NCI-H2029 treated with DMSO at 0.1 percent for 48 hours (cell line): ENCODE data around the gene RPL29.
"Not testable (repeated sequence)": the region's sequence is repeated elsewhere in the genome, so short reads cannot be mapped to it uniquely, and the experiment has no call there.

Experiments used
- DNase-seq: peaks from one replicate; lab custom pipeline; 2025; lab: John Stamatoyannopoulos, UW

Gene RPL29

GRCh38 chr3:52005571-52005986 lies 9.9 kb upstream of the RPL29 start:
- no peak for DNase-seq

- no peak for DNase-seq
These were observed 9.3 kb upstream of the RPL29 start for GRCh38 chr3:52004906-52005395.

- DNase-seq: no peak
These were observed 8.6 kb upstream of the RPL29 start for GRCh38 chr3:52004163-52004787.

- DNase-seq: no peak
These were observed 7.1 kb upstream of the RPL29 start for GRCh38 chr3:52002748-52003147.

GRCh38 chr3:52001443-52001974 lies 5.8 kb upstream of the RPL29 start:
- DNase-seq: no peak

GRCh38 chr3:51999846-52000245 lies 4.2 kb upstream of the RPL29 start:
- no peak for DNase-seq

- no peak for DNase-seq
These were observed 3.1 kb upstream of the RPL29 start for GRCh38 chr3:51998774-51999173.

- no peak for DNase-seq
These were observed 2.4 kb upstream of the RPL29 start for GRCh38 chr3:51997935-51998596.

- DNase-seq: no peak
These were observed 1.5 kb upstream of the RPL29 start for GRCh38 chr3:51997172-51997571.

GRCh38 chr3:51994530-51994929 lies 1.2 kb downstream of the RPL29 start:
- no peak for DNase-seq

- not testable (repeated sequence) for DNase-seq
These were observed 2.0 kb downstream of the RPL29 start for GRCh38 chr3:51993657-51994056.

- no peak for DNase-seq
These were observed 3.5 kb downstream of the RPL29 start for GRCh38 chr3:51992017-51992682.

- DNase-seq: not testable (repeated sequence)
These were observed 5.2 kb downstream of the RPL29 start for GRCh38 chr3:51990501-51990971.

GRCh38 chr3:51988286-51989146 lies 7.2 kb downstream of the RPL29 start:
- no peak for DNase-seq

GRCh38 chr3:51987568-51987967 lies 8.1 kb downstream of the RPL29 start:
- DNase-seq: no peak

GRCh38 chr3:51986010-51986947 lies 9.4 kb downstream of the RPL29 start:
- DNase-seq: no peak

- DNase-seq: no peak
These were observed 10.6 kb downstream of the RPL29 start for GRCh38 chr3:51985063-51985462.

GRCh38 chr3:51984269-51984647 lies 11.4 kb downstream of the RPL29 start:
- DNase-seq: no peak

GRCh38 chr3:51983578-51984268 lies 12.0 kb downstream of the RPL29 start:
- DNase-seq: no peak
